GM23338 (cell line): ENCODE measurements around the gene OCA2. TPM values are rescaled to one million over a fixed set of nuclear protein-coding genes. Genes with fewer than 3 reads are reported as not detected.

Source experiments
- ATAC-seq: fragments of 200-7000 bp; cut with Tn5 transposase; 3 replicates; pipeline ENCODE4 v1.9.1; 2020
- DNase-seq: peaks from one replicate; pipeline ENCODE4 v3.0.0-alpha.2; 2015; ENCODE audit warnings: low spot score
- H2AFZ ChIP-seq: fragments of 200-600 bp; sonication (generic); 2 replicates; pipeline ENCODE4 v1.8.0; 2016; ENCODE audit warnings: antibody characterized with exemption, mild to moderate bottlenecking, moderate library complexity
- H3F3A ChIP-seq: fragments of 200-600 bp; sonication (generic); replicated peaks from 2 replicates; pipeline ENCODE4 v1.8.0; 2017; ENCODE audit warnings: antibody characterized with exemption, mixed run types, low read depth
- H3K27ac ChIP-seq: fragments of 200-600 bp; sonication (generic); 2 replicates; pipeline ENCODE4 v1.6.1; 2016; ENCODE audit warnings: low read depth
- H3K27me3 ChIP-seq: fragments of 200-600 bp; sonication (generic); 2 replicates; pipeline ENCODE4 v1.8.0; 2016; ENCODE audit warnings: mild to moderate bottlenecking, mixed run types, moderate library complexity; ENCODE audit not compliant: insufficient read depth
- H3K36me3 ChIP-seq: fragments of 200-600 bp; sonication (generic); 2 replicates; pipeline ENCODE4 v1.8.0; 2016; ENCODE audit warnings: mild to moderate bottlenecking; ENCODE audit not compliant: insufficient read depth
- H3K4me1 ChIP-seq: fragments of 200-600 bp; sonication (generic); 2 replicates; pipeline ENCODE4 v1.8.0; 2016; ENCODE audit warnings: mild to moderate bottlenecking, moderate library complexity; ENCODE audit not compliant: insufficient read depth
- H3K4me2 ChIP-seq: fragments of 200-600 bp; sonication (generic); 2 replicates; pipeline ENCODE4 v1.7.1; 2017; ENCODE audit warnings: mixed run types
- H3K4me3 ChIP-seq: fragments of 200-600 bp; sonication (generic); 2 replicates; pipeline ENCODE4 v1.6.1; 2016; ENCODE audit warnings: mixed run types
- H3K79me2 ChIP-seq: fragments of 200-600 bp; sonication (generic); replicated peaks from 2 replicates; pipeline ENCODE4 v1.8.0; 2017; ENCODE audit warnings: mild to moderate bottlenecking; ENCODE audit not compliant: insufficient read depth
- H3K9me2 ChIP-seq: fragments of 200-600 bp; sonication (generic); 2 replicates; pipeline ENCODE4 v1.8.0; 2017; ENCODE audit not compliant: insufficient read depth
- H4K20me1 ChIP-seq: fragments of 200-600 bp; sonication (generic); replicated peaks from 2 replicates; pipeline ENCODE4 v1.8.0; 2017; ENCODE audit warnings: mild to moderate bottlenecking; ENCODE audit not compliant: insufficient read depth
- H3K27ac Mint-ChIP-seq: 2 replicates; pipeline ENCODE4 v1.8.0; 2020; ENCODE audit warnings: inconsistent platforms, mild to moderate bottlenecking, moderate library complexity, mixed read lengths
- H3K27me3 Mint-ChIP-seq: 3 replicates; pipeline ENCODE4 v1.8.0; 2022; ENCODE audit warnings: low read depth, mild to moderate bottlenecking, moderate library complexity, mixed read lengths, inconsistent platforms; ENCODE audit not compliant: insufficient read depth, poor library complexity
- H3K36me3 Mint-ChIP-seq: 3 replicates; pipeline ENCODE4 v1.8.0; 2021; ENCODE audit warnings: low read depth, mild to moderate bottlenecking, inconsistent platforms, moderate library complexity, mixed read lengths
- H3K4me1 Mint-ChIP-seq: 3 replicates; pipeline ENCODE4 v1.8.0; 2020; ENCODE audit warnings: mild to moderate bottlenecking, inconsistent platforms, mixed read lengths
- H3K4me3 Mint-ChIP-seq: 3 replicates; pipeline ENCODE4 v1.8.0; 2021; ENCODE audit warnings: moderate library complexity, mild to moderate bottlenecking, inconsistent platforms, mixed read lengths
- H3K9me3 Mint-ChIP-seq: 3 replicates; pipeline ENCODE4 v1.8.0; 2020; ENCODE audit warnings: moderate library complexity, mild to moderate bottlenecking, inconsistent platforms, mixed read lengths
- CREB1 ChIP-seq: fragments of 250-450 bp; sonication (Bioruptor Pico); IDR thresholded peaks from 2 replicates; pipeline ENCODE4 v1.5.0; 2020; ENCODE audit warnings: low read depth, mild to moderate bottlenecking, moderate library complexity
- CTCF ChIP-seq, 2 experiments: fragments of 200-600 bp in 1 of 2; sonication (generic) in 1 of 2; conservative IDR thresholded peaks; 2 replicates each; pipeline versions ENCODE4 v1.5.1 to v1.6.1; 2016 to 2017; ENCODE audit warnings: antibody characterized with exemption in 2 of 2, low read depth in 2 of 2, mild to moderate bottlenecking in 2 of 2, moderate library complexity in 1 of 2
- ETS1 ChIP-seq: IDR thresholded peaks from 2 replicates; pipeline ENCODE4 v1.6.1; 2016; ENCODE audit warnings: antibody characterized with exemption
- EZH2phosphoT487 ChIP-seq: fragments of 200-600 bp; sonication (generic); IDR thresholded peaks from one replicate; pipeline ENCODE4 v1.8.1; 2018; ENCODE audit warnings: antibody characterized with exemption; ENCODE audit not compliant: unreplicated experiment
- JUNB ChIP-seq: IDR thresholded peaks from one replicate; pipeline ENCODE4 v1.6.1; 2016; ENCODE audit warnings: antibody characterized with exemption; ENCODE audit not compliant: unreplicated experiment
- NANOG ChIP-seq: IDR thresholded peaks from 2 replicates; pipeline ENCODE4 v1.6.1; 2016; ENCODE audit warnings: antibody characterized with exemption, borderline replicate concordance
- POLR2AphosphoS5 ChIP-seq: IDR thresholded peaks from 2 replicates; pipeline ENCODE4 v1.6.1; 2016; ENCODE audit warnings: antibody characterized with exemption, low read depth
- REST ChIP-seq: IDR thresholded peaks from one replicate; pipeline ENCODE4 v1.6.1; 2018; ENCODE audit warnings: antibody characterized with exemption; ENCODE audit not compliant: unreplicated experiment
- STAT1 ChIP-seq: IDR thresholded peaks from one replicate; pipeline ENCODE4 v1.6.1; 2016; ENCODE audit warnings: antibody characterized with exemption; ENCODE audit not compliant: unreplicated experiment
- ZNF114 ChIP-seq: fragments of 250-450 bp; sonication (Bioruptor Pico); IDR thresholded peaks from 2 replicates; pipeline ENCODE4 v1.5.0; 2020; ENCODE audit warnings: mild to moderate bottlenecking, moderate library complexity
- ZNF331 ChIP-seq: fragments of 250-450 bp; sonication (Bioruptor Pico); IDR thresholded peaks from 2 replicates; pipeline ENCODE4 v1.5.0; 2020; ENCODE audit warnings: low read depth, mild to moderate bottlenecking, moderate library complexity
- ZNF462 ChIP-seq: fragments of 250-450 bp; sonication (Bioruptor Pico); IDR thresholded peaks from 2 replicates; pipeline ENCODE4 v1.5.0; 2020; ENCODE audit warnings: mild to moderate bottlenecking, moderate library complexity
- polyA plus RNA-seq: library from polyadenylated mRNA; unstranded; fragments of >200 nt; fragmentation: Nextera tagmentation; extraction: Ambion mirVana; gene quantifications from 2 replicates; pipeline ENCODE4 v1.2.1, GENCODE V29; 2016
- total RNA-seq: library from RNA; depleted of rRNA; stranded (reverse); fragments of >200 nt; shearing (Covaris generic); gene quantifications from 2 replicates; pipeline ENCODE4 v1.2.3, GENCODE V29; 2014

The OCA2 gene
- total and polyA plus RNA-seq, 2 experiments from 2014 or later = 0.40 to 0.69 TPM

- Histone ChIP-seq H2AFZ (no peak overlapping the region), H3F3A (no peaks in the 10 kb centered on the region), H3K27ac (no peak overlapping the region), H3K79me2 (no peaks in the 10 kb centered on the region), H3K27me3 (no peaks in the 10 kb centered on the region), H3K4me3 (no peak overlapping the region), H3K4me1 (no peaks in the 10 kb centered on the region), H3K36me3 (no peaks in the 10 kb centered on the region), H3K4me2 (no peak overlapping the region), H4K20me1 (no peaks in the 10 kb centered on the region), H3K9me2 (0 out of 2 replicates have a peak, but pooled peaks cover 4% of the 10 kb centered on the region)
- Mint-ChIP-seq H3K9me3 (no peaks in the 10 kb centered on the region), H3K27ac (no peak overlapping the region), H3K4me3 (no peak overlapping the region), H3K36me3 (no peaks in the 10 kb centered on the region), H3K4me1 (no peaks in the 10 kb centered on the region), H3K27me3 (no peaks in the 10 kb centered on the region)
- DNase-seq (no peak), ATAC-seq (no peak)
- TF ChIP-seq JUNB (no peak), POLR2AphosphoS5 (no peak), CREB1 (CRISPR knock-in tag) (no peak), ZNF462 (no peak), ZNF114 (CRISPR knock-in tag) (no peak), ZNF331 (CRISPR knock-in tag) (no peak), STAT1 (no peak), REST (no peak), CTCF (conservative IDR thresholded peaks at IDR 0.05; ENCODE audit: low read depth in 2 of 2) (no peak), NANOG (no peak), ETS1 (no peak), EZH2phosphoT487 (no peak)
Measured at GRCh38 chr15:27983496-27983895, 115.6 kb downstream of the OCA2 start.
